GM21526 (cell line): Measurements from ENCODE around the gene PLEKHG3.

Experiments used
- ATAC-seq: cut with Tn5 transposase; IDR thresholded peaks from one replicate; pipeline ENCODE4 v1.9.1; 2021; ENCODE audit warnings: moderate library complexity; ENCODE audit not compliant: unreplicated experiment, low FRiP score

Gene PLEKHG3

GRCh38 chr14:64761441-64762043 lies 57.3 kb downstream of the PLEKHG3 start:
- ATAC-seq: no peak

- no peak for ATAC-seq
Measured at GRCh38 chr14:64762044-64763034, 58.1 kb downstream of the PLEKHG3 start.

GRCh38 chr14:64763085-64763782 lies 59.0 kb downstream of the PLEKHG3 start:
- ATAC-seq: no peak

- no peak for ATAC-seq
Measured at GRCh38 chr14:64763801-64764621, 59.8 kb downstream of the PLEKHG3 start.

GRCh38 chr14:64764641-64765520 lies 60.7 kb downstream of the PLEKHG3 start:
- peak; percentile 58 for ATAC-seq

- no peak for ATAC-seq
Measured at GRCh38 chr14:64765740-64766302, 61.6 kb downstream of the PLEKHG3 start.

GRCh38 chr14:64766430-64767151 lies 62.4 kb downstream of the PLEKHG3 start:
- ATAC-seq: no peak

- no peak for ATAC-seq
Measured at GRCh38 chr14:64767215-64767964, 63.2 kb downstream of the PLEKHG3 start.

DNA sequence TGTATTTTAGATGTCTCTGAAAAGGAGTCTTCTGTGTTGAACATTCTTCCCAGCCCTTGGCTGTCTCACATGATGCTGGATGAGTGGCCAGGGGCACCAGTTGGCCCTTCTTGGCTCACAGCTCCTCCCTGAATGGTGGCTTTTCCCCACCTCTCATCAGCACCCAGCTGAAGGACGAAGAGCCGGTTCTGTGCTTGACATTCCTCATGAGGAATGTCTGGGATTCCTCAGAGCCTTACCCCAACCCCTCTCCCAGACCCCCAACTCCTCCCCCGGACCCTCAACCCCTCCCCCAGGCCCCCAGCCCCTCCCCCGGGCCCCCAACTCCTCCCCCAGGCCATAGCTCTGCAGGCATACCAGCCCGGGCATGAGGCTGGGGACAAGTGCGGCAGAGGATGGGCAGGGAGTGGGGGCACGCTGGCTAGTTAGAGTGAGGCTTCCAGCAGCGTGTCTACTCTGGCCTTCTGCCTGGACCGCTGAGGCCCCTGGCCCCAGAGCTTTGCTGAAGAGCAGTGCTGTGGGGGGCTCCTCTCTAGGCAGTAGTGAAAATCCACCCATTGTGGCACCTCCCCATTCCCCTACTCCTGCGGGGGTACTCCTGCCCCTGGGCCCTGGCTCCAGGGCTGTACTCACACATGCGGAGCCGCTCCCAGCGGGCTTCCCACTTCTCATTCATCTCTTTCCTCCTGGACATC lies 64.3 kb downstream of the PLEKHG3 start:
- no peak for ATAC-seq

DNA sequence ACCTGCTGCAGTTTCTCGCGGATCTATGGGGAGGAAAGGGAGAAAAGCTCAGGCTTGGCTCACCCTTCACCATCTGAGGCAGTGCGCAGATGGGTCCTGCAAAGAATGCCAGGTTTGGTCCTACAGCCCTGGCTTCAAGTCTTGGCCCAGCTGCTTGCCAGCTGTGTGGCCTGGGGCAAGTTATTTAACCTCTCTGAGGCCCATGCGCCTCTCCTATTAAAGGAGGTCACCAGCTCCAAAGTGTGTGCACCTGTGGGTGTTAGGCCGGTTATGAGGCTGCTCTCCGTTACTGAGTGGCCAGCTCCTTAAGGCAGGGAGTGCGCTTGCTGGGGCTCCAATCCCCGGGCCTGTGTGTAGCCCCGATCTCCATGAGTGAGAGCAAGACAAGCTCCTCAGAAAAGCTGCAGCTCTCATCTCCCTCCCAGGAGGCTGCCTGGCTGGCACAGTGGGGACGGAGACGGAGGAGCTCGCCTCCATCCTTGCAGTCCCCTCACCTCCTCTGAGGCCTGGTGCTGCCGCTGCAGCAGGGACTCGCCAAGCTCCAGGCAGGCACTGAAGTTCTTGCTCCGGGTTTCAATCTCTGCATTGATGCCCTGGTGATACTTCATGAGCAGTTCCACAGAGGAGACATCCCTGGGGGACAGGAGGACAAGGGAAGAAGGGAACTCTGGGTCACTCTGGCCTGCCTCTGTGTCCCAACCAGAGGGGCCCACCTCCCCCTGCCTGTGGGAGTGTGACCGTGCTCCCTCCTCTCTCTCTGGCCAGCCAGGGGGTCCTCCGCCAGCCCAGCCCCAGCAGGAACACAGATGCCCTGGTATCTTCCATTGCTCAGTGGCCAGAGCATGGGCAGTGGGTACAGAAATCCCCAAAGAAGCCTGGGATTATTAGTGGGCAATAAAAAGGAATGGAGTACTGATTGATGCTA lies 65.1 kb downstream of the PLEKHG3 start:
- ATAC-seq: no peak

GRCh38 chr14:64770751-64771150 lies 66.5 kb downstream of the PLEKHG3 start:
- no peak for ATAC-seq

DNA sequence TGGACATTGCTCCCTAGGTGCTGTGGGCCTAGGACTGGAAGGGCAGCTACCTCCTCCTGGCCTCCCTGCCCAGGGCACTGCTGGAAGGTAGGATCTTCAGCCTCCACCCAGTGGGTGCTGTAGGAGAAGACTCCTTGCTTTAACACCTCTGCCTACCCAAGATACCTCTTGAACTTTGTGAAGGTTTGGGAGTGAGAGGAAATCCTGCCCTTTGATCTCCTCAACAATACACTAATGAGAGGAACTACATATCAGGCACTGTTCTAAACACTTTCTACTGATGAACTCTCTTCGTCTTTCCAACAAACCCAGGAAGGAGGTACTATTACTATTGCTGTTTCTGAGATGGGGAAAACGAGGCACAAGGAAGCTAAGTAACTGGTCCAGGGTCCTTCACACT lies 66.9 kb downstream of the PLEKHG3 start:
- no peak for ATAC-seq

GRCh38 chr14:64772397-64772950 lies 68.2 kb downstream of the PLEKHG3 start:
- no peak for ATAC-seq

GRCh38 chr14:64773046-64773445 lies 68.8 kb downstream of the PLEKHG3 start:
- ATAC-seq: no peak

- ATAC-seq: no peak
Measured at GRCh38 chr14:64773577-64773976, 69.4 kb downstream of the PLEKHG3 start.

- ATAC-seq: no peak
Measured at GRCh38 chr14:64774272-64774671, 70.0 kb downstream of the PLEKHG3 start.
